Hepatocyte (in vitro differentiated cells): ENCODE data around the gene PCBP1. TPM values are rescaled to one million over a fixed set of nuclear protein-coding genes. Genes with fewer than 3 reads are reported as not detected.
"Not testable (repeated sequence)": the region's sequence is repeated elsewhere in the genome, so short reads cannot be mapped to it uniquely, and the experiment has no call there.

Source experiments
- DNase-seq: peaks from one replicate; pipeline ENCODE4 v3.0.0-alpha.2; 2016; ENCODE audit warnings: low spot score
- H2AFZ ChIP-seq: fragments of 200-600 bp; sonication (generic); 2 replicates; pipeline ENCODE4 v1.6.0; 2016; ENCODE audit warnings: antibody characterized with exemption, mild to moderate bottlenecking
- H3K27ac ChIP-seq: fragments of 200-600 bp; sonication (generic); 2 replicates; pipeline ENCODE4 v1.5.1; 2016; ENCODE audit warnings: mild to moderate bottlenecking
- H3K27me3 ChIP-seq: fragments of 200-600 bp; sonication (generic); 2 replicates; pipeline ENCODE4 v1.6.1; 2016
- H3K36me3 ChIP-seq: fragments of 200-600 bp; sonication (generic); replicated peaks from 2 replicates; pipeline ENCODE4 v1.5.1; 2016; ENCODE audit warnings: low read depth; ENCODE audit not compliant: insufficient read depth
- H3K4me1 ChIP-seq: fragments of 200-600 bp; sonication (generic); 2 replicates; pipeline ENCODE4 v1.5.1; 2016; ENCODE audit warnings: mild to moderate bottlenecking, moderate library complexity; ENCODE audit not compliant: insufficient read depth
- H3K4me2 ChIP-seq: fragments of 200-600 bp; sonication (generic); 2 replicates; pipeline ENCODE4 v1.6.0; 2016
- H3K4me3 ChIP-seq: fragments of 200-600 bp; sonication (generic); 2 replicates; pipeline ENCODE4 v1.5.1; 2016; ENCODE audit warnings: mild to moderate bottlenecking
- H3K79me2 ChIP-seq: fragments of 200-600 bp; sonication (generic); 2 replicates; pipeline ENCODE4 v1.6.0; 2017; ENCODE audit warnings: mild to moderate bottlenecking
- H3K9me2 ChIP-seq: fragments of 200-600 bp; sonication (generic); replicated peaks from 2 replicates; pipeline ENCODE4 v1.6.0; 2017; ENCODE audit warnings: mild to moderate bottlenecking; ENCODE audit not compliant: insufficient read depth
- H3K9me3 ChIP-seq: fragments of 200-600 bp; sonication (generic); 2 replicates; pipeline ENCODE4 v1.5.1; 2016; ENCODE audit warnings: low read depth, mild to moderate bottlenecking
- H4K20me1 ChIP-seq: fragments of 200-600 bp; sonication (generic); 2 replicates; pipeline ENCODE4 v1.6.0; 2016; ENCODE audit warnings: mild to moderate bottlenecking; ENCODE audit not compliant: insufficient read depth, poor library complexity, severe bottlenecking
- EZH2 ChIP-seq: fragments of 200-600 bp; sonication (generic); IDR thresholded peaks from 2 replicates; pipeline ENCODE4 v1.6.1; 2016; ENCODE audit warnings: antibody characterized with exemption, mild to moderate bottlenecking, borderline replicate concordance
- EZH2phosphoT487 ChIP-seq: fragments of 200-600 bp; sonication (generic); IDR thresholded peaks from one replicate; pipeline ENCODE4 v1.6.1; 2018; ENCODE audit warnings: antibody characterized with exemption, mild to moderate bottlenecking, low read depth, moderate library complexity; ENCODE audit not compliant: unreplicated experiment, severe bottlenecking
- WGBS: methylation state at CpG from one replicate; pipeline ENCODE4 v1.1.6; 2016; ENCODE audit warnings: low lambda C conversion rate; ENCODE audit errors: missing lambda C conversion rate; 5-methylcytosine and 5-hydroxymethylcytosine counted together
- polyA plus RNA-seq: library from polyadenylated mRNA; unstranded; fragments of >200 nt; fragmentation: Nextera tagmentation; extraction: Ambion mirVana; gene quantifications from 2 replicates; pipeline ENCODE4 v1.2.1, GENCODE V29; 2016
- total RNA-seq: library from RNA; depleted of rRNA; stranded (reverse); fragments of >200 nt; gene quantifications from 2 replicates; pipeline ENCODE4 v1.2.3, GENCODE V29; 2014
- TF ChIP-seq, protein P1 (sequence below): fragments of 200-600 bp; sonication (generic); IDR thresholded peaks from 2 replicates; pipeline ENCODE4 v1.5.1; 2016; ENCODE audit warnings: antibody characterized with exemption, mild to moderate bottlenecking; ENCODE audit not compliant: poor library complexity

Gene PCBP1
- total and polyA plus RNA-seq, 2 experiments from 2014 or later = 97.1 to 183 TPM

DNA sequence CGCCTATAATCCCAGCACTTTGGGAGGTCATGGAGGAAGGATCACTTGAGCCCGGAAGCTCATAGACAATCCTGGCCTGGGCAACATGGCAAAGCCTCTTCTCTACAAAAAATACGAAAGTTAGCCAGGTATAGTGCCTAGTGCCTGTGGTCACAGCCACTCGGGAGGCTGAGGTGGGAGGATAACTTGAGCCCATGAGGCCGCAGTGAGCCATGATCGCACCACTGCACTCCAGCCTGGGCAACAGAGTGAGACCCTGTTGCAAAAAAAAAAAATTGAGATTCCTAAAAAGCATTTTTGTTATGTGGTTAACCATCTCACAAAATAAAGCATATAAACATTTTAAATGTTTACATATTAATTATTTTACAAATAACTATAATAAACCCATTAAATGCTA, 13.9 kb downstream of the PCBP1 start:
- no peak for DNase-seq
- no peaks in the 10 kb centered on the region for H4K20me1 ChIP-seq
- WGBS = 97% methylated on average over 6 of the region's 6 CpGs
- H3K27me3 ChIP-seq = no peaks in the 10 kb centered on the region
- H3K4me3 ChIP-seq = no peak overlapping the region
- no peaks in the 10 kb centered on the region for H3K79me2 ChIP-seq
- peaks cover 5% of the 10 kb centered on the region for H3K4me1 ChIP-seq
- TF ChIP-seq, protein P1, sequence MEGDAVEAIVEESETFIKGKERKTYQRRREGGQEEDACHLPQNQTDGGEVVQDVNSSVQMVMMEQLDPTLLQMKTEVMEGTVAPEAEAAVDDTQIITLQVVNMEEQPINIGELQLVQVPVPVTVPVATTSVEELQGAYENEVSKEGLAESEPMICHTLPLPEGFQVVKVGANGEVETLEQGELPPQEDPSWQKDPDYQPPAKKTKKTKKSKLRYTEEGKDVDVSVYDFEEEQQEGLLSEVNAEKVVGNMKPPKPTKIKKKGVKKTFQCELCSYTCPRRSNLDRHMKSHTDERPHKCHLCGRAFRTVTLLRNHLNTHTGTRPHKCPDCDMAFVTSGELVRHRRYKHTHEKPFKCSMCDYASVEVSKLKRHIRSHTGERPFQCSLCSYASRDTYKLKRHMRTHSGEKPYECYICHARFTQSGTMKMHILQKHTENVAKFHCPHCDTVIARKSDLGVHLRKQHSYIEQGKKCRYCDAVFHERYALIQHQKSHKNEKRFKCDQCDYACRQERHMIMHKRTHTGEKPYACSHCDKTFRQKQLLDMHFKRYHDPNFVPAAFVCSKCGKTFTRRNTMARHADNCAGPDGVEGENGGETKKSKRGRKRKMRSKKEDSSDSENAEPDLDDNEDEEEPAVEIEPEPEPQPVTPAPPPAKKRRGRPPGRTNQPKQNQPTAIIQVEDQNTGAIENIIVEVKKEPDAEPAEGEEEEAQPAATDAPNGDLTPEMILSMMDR = no peak
- TF ChIP-seq EZH2 = no peak
- no peak overlapping the region for H2AFZ ChIP-seq
- H3K27ac ChIP-seq = no peak overlapping the region
- no peaks in the 10 kb centered on the region for H3K9me2 ChIP-seq
- H3K36me3 ChIP-seq = no peaks in the 10 kb centered on the region
- no peak overlapping the region for H3K4me2 ChIP-seq
- no peaks in the 10 kb centered on the region for H3K9me3 ChIP-seq

DNA sequence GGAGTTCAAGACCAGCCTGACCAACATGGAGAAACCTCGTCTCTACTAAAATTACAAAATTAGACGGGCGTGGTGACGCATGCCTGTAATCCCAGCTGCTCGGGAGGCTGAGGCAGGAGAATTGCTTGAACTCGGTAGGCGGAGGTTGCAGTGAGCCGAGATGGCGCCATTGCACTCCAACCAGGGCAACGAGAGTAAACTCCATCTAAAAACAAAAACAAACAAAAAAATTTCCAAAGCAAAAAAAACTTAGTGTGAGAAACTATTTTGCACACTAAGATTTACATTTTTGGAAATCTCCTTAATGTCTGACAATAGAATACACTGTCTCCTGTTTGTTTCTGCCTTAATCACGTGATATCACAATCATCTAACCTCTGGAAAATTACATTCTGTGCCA, 14.4 kb downstream of the PCBP1 start:
- H3K4me1 ChIP-seq = not testable (repeated sequence)
- 93% methylated on average over 11 of the region's 11 CpGs for WGBS

DNA sequence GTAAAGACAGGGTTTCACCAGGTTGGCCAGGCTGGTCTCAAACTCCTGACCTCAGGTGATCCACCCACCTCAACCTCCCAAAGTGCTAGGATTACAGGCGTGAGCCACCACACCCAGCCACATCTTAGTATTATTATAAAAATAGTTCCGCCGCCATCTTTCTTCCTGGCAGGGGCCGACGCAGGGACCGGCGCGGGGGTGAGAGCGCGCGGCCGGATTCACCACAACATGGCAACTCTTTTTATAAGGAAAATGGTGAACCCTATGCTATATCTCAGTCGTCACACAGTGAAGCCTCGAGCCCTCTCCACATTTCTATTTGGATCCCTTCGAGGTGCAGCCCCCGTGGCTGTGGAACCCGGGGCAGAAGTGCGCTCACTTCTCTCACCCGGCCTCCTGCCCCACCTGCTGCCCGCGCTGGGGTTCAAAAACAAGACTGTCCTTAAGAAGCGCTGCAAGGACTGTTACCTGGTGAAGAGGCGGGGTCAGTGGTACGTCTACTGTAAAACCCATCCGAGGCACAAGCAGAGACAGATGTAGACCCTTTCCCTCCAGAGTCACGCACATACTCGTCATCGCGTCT, 15.1 kb downstream of the PCBP1 start:
- not testable (repeated sequence) for H3K4me2 ChIP-seq, H3K9me3 ChIP-seq, H3K27me3 ChIP-seq, H4K20me1 ChIP-seq, H3K4me1 ChIP-seq, H3K9me2 ChIP-seq, H3K27ac ChIP-seq, H3K4me3 ChIP-seq, H2AFZ ChIP-seq, H3K36me3 ChIP-seq, H3K79me2 ChIP-seq, DNase-seq
- 97% methylated on average over 29 of the region's 29 CpGs for WGBS

More for the DNA sequence above, 14.4 kb downstream of the PCBP1 start:
- H3K9me3 ChIP-seq, H3K27ac ChIP-seq, H3K4me2 ChIP-seq, H2AFZ ChIP-seq, H3K4me3 ChIP-seq, H3K27me3 ChIP-seq, H3K9me2 ChIP-seq, DNase-seq, H3K79me2 ChIP-seq, H4K20me1 ChIP-seq, H3K36me3 ChIP-seq: not testable (repeated sequence)

DNA sequence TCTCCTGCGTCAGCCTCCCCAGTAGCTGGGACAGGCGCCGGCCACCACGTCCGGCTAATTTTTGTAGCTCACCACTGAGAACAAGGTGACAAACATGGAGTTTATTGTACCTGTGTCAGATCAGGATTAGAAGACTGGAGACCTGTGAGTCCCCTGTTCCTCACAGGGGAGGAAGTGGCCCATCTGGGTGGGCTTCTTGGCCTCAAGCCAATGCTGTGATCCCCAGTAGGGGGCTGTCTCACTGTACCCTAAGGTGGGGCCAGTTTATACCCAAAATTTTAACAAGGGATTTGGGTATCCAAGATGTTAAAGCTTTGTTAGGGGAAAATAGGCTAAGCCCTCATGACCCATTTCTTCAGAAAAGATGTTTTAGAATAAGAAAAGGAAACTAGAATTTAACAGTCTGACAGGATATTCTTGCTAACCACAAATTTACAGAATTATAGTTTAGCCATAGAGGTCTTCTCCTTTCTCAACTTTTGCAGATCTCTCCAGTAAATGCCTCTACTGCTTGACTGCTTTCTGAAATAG, 16.3 kb downstream of the PCBP1 start:
- no peak for TF ChIP-seq EZH2phosphoT487
- TF ChIP-seq, protein P1 = no peak
- TF ChIP-seq EZH2 = no peak
- Histone ChIP-seq H3K9me2 (no peaks in the 10 kb centered on the region), H3K4me2 (no peak overlapping the region), H3K79me2 (no peaks in the 10 kb centered on the region), H3K4me1 (peaks cover 16% of the 10 kb centered on the region), H3K4me3 (no peak overlapping the region), H3K36me3 (no peaks in the 10 kb centered on the region), H3K27me3 (no peaks in the 10 kb centered on the region), H4K20me1 (no peaks in the 10 kb centered on the region), H3K27ac (peak overlapping the region; percentile 82), H3K9me3 (no peaks in the 10 kb centered on the region), H2AFZ (peak overlapping the region; percentile 30)
- WGBS = 96% methylated on average over 5 of the region's 5 CpGs
- no peak for DNase-seq
